Measurements from ENCODE around the gene TTLL9. TPM values are rescaled to one million over a fixed set of nuclear protein-coding genes. Genes with fewer than 3 reads are reported as not detected.

TTLL9 gene
- total and polyA plus RNA-seq, 2 of the 13 experiments (the other 11 are each of a cell fraction or from before 2014, with no cell fraction given): not detected

- DNase-seq (ENCODE audit: low spot score) (no peak), FAIRE-seq (no peak), ATAC-seq (no peak)
- H3K27me3 ChIP-seq (ENCODE audit: control insufficient read depth in 1 of 2, insufficient read depth in 2 of 2, low read length in 2 of 2): no peaks in the 10 kb centered on the region; a peak in 1 of 5 replicates
- WGBS (ENCODE audit: low lambda C conversion rate): 9% methylated on average over 6 of the region's 6 CpGs
- intact Hi-C loops (cut with micrococcal nuclease; ENCODE audit: unreplicated experiment) (loop anchor here (5.0 to 10.0 kb wide), 2 partner anchors 79 to 129 kb away; no protein-coding TSS in a partner anchor), in situ Hi-C loops (cut with HindIII; ENCODE audit: extremely low pct_ligation_motif_present, low pct_unique_long_range_greater_than_20kb) (loop anchor here (5.0 kb wide), 1 partner anchor 96 kb away; no protein-coding TSS in a partner anchor)
- peaks cover 12% of the 10 kb centered on the region in 2 experiments for H3K36me3 ChIP-seq (replicated peaks in 1 of 2; ENCODE audit: control insufficient read depth in 1 of 2, insufficient read depth in 2 of 2, low read length in 2 of 2)
- ChIA-PET CTCF (ENCODE audit: low intra/inter-chr PET ratio, low total read pairs) (interaction anchor here (2.3 kb wide), 1 partner anchor 101 kb away, joined by 47 read pairs; no protein-coding TSS in a partner anchor), POLR2A (interaction anchor here (1.0 kb wide), 1 partner anchor 156 kb away, joined by 3 read pairs; the partner anchor contains the start of gene TM9SF4)
- H3K9ac ChIP-seq (ENCODE audit: insufficient read depth, low read depth, low read length): no peak overlapping the region
- TF ChIP-seq AKAP8 (CRISPR knock-in tag; IDR thresholded peaks at IDR 0.05) (no peak), KIAA2018 (CRISPR knock-in tag; IDR thresholded peaks at IDR 0.05; ENCODE audit: borderline replicate concordance) (no peak), ZNF672 (CRISPR knock-in tag; IDR thresholded peaks at IDR 0.05) (no peak), KAT2B (IDR thresholded peaks at IDR 0.05; ENCODE audit: borderline replicate concordance, low read depth, low read length) (no peak), IRF9 (CRISPR knock-in tag; IDR thresholded peaks at IDR 0.05; ENCODE audit: borderline replicate concordance) (no peak), ZNF616 (CRISPR knock-in tag; IDR thresholded peaks at IDR 0.05; ENCODE audit: low read depth) (no peak), POLR2G (IDR thresholded peaks at IDR 0.05; ENCODE audit: low read depth, low read length) (no peak)
- TF ChIP-seq, protein P1, sequence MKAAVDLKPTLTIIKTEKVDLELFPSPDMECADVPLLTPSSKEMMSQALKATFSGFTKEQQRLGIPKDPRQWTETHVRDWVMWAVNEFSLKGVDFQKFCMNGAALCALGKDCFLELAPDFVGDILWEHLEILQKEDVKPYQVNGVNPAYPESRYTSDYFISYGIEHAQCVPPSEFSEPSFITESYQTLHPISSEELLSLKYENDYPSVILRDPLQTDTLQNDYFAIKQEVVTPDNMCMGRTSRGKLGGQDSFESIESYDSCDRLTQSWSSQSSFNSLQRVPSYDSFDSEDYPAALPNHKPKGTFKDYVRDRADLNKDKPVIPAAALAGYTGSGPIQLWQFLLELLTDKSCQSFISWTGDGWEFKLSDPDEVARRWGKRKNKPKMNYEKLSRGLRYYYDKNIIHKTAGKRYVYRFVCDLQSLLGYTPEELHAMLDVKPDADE (CRISPR knock-in tag; IDR thresholded peaks at IDR 0.05): no peak
- TF ChIP-seq, protein P2, sequence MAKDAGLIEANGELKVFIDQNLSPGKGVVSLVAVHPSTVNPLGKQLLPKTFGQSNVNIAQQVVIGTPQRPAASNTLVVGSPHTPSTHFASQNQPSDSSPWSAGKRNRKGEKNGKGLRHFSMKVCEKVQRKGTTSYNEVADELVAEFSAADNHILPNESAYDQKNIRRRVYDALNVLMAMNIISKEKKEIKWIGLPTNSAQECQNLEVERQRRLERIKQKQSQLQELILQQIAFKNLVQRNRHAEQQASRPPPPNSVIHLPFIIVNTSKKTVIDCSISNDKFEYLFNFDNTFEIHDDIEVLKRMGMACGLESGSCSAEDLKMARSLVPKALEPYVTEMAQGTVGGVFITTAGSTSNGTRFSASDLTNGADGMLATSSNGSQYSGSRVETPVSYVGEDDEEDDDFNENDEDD (CRISPR knock-in tag; IDR thresholded peaks at IDR 0.05; ENCODE audit: borderline replicate concordance): no peak
- TF ChIP-seq, protein P3, sequence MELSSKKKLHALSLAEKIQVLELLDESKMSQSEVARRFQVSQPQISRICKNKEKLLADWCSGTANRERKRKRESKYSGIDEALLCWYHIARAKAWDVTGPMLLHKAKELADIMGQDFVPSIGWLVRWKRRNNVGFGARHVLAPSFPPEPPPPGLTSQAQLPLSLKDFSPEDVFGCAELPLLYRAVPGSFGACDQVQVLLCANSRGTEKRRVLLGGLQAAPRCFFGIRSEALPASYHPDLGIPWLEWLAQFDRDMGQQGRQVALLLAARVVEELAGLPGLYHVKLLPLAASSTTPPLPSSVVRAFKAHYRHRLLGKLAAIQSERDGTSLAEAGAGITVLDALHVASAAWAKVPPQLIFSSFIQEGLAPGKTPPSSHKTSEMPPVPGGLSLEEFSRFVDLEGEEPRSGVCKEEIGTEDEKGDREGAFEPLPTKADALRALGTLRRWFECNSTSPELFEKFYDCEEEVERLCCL (CRISPR knock-in tag; IDR thresholded peaks at IDR 0.05; ENCODE audit: borderline replicate concordance): no peak
- peaks cover 15% of the 10 kb centered on the region for H3K4me1 ChIP-seq (ENCODE audit: insufficient read depth, low read length)
- H3K79me2 ChIP-seq (ENCODE audit: insufficient read depth, low read length): peaks cover 28% of the 10 kb centered on the region
- H4K20me1 ChIP-seq (ENCODE audit: insufficient read depth, low read length): peaks cover 13% of the 10 kb centered on the region; the same call in 1 of the 2 replicates
- H3K9me3 ChIP-seq (ENCODE audit: low read length): no peaks in the 10 kb centered on the region
- no peak overlapping the region for H3K4me3 ChIP-seq (replicated peaks in 1 of 3; ENCODE audit: insufficient read depth in 1 of 3, low read depth in 2 of 3, low read length in 3 of 3)
- no TSS peak for BruUV-seq (replicated peaks)
- no peak overlapping the region for H3K4me2 ChIP-seq (ENCODE audit: low read depth, low read length)
- no peak overlapping the region for H2AFZ ChIP-seq (ENCODE audit: low read length)
- no peak overlapping the region for H3K27ac ChIP-seq (ENCODE audit: extremely low read length, insufficient read depth, low read length)
Measured at GRCh38 chr20:31953556-31954148, 83.2 kb downstream of the TTLL9 start.

All from HepG2 (cell line).